HepG2 (cell line): Measurements from ENCODE around the gene TAS2R40.

Experiments used
- KLF9 ChIP-seq: IDR thresholded peaks from 2 replicates; pipeline ENCODE4 v1.6.1; 2016; ENCODE audit warnings: low read depth
- POLR2A ChIP-seq, 2 experiments: IDR thresholded peaks; 2 replicates each; pipeline ENCODE4 v1.6.1; 2011; ENCODE audit warnings: low read depth in 2 of 2, low read length in 2 of 2, mild to moderate bottlenecking in 1 of 2, moderate library complexity in 1 of 2; ENCODE audit not compliant: insufficient read depth in 1 of 2
- RAD21 ChIP-seq: fragments of 450-650 bp; formaldehyde crosslinking; IDR thresholded peaks from 2 replicates; pipeline ENCODE4 v1.5.0; 2020; ENCODE audit warnings: mild to moderate bottlenecking
- REPIN1 ChIP-seq: sonication (generic); formaldehyde crosslinking; IDR thresholded peaks from 2 replicates; pipeline ENCODE4 v1.8.0; 2022; ENCODE audit warnings: missing genetic modification reagents, low read depth, mild to moderate bottlenecking, borderline replicate concordance
- TF ChIP-seq, protein P1 (sequence below): sonication (generic); formaldehyde crosslinking; IDR thresholded peaks from 2 replicates; pipeline ENCODE4 v1.5.0; 2020; ENCODE audit warnings: mild to moderate bottlenecking, missing genetic modification reagents, moderate library complexity
- TF ChIP-seq, protein P2 (sequence below): IDR thresholded peaks from 2 replicates; pipeline ENCODE4 v1.4.0; 2020; ENCODE audit warnings: mild to moderate bottlenecking, missing genetic modification reagents

DNA sequence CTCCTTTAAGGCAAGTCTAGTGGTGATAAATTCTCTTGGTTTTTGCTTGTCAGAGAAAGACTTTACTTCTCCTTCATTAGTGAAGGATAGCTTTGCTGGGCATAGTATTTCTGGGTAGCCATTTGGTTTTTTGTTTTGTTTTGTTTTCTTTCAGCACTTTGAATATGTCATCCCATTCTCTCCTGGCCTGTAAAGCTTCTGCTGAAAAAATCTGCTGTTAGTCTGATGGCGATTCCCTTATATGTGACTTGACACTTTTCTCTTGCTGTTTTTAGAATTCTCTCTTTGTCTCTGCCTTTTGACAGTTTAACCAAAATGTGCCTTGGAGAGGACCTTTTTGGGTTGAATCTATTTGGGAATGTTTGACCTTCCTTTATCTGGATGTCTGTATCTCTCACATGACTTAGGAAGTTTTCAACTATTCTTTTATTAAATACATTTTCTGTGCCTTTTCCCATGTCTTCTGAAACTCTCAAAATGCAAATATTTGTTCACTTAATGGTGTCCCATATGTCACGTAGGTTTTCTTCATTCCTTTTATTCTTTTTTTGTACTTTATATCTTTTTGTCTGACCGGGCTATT, 14.7 kb downstream of the TAS2R40 start:
- TF ChIP-seq REPIN1 (CRISPR knock-in tag) (no peak), POLR2A (IDR thresholded peaks at IDR 0.05; ENCODE audit: insufficient read depth in 1 of 2, low read depth in 2 of 2, low read length in 2 of 2) (no peak), KLF9 (CRISPR knock-in tag) (no peak), RAD21 (CRISPR knock-in tag) (no peak)
- TF ChIP-seq, protein P1, sequence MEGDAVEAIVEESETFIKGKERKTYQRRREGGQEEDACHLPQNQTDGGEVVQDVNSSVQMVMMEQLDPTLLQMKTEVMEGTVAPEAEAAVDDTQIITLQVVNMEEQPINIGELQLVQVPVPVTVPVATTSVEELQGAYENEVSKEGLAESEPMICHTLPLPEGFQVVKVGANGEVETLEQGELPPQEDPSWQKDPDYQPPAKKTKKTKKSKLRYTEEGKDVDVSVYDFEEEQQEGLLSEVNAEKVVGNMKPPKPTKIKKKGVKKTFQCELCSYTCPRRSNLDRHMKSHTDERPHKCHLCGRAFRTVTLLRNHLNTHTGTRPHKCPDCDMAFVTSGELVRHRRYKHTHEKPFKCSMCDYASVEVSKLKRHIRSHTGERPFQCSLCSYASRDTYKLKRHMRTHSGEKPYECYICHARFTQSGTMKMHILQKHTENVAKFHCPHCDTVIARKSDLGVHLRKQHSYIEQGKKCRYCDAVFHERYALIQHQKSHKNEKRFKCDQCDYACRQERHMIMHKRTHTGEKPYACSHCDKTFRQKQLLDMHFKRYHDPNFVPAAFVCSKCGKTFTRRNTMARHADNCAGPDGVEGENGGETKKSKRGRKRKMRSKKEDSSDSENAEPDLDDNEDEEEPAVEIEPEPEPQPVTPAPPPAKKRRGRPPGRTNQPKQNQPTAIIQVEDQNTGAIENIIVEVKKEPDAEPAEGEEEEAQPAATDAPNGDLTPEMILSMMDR (CRISPR knock-in tag), result no peak
- TF ChIP-seq, protein P2, sequence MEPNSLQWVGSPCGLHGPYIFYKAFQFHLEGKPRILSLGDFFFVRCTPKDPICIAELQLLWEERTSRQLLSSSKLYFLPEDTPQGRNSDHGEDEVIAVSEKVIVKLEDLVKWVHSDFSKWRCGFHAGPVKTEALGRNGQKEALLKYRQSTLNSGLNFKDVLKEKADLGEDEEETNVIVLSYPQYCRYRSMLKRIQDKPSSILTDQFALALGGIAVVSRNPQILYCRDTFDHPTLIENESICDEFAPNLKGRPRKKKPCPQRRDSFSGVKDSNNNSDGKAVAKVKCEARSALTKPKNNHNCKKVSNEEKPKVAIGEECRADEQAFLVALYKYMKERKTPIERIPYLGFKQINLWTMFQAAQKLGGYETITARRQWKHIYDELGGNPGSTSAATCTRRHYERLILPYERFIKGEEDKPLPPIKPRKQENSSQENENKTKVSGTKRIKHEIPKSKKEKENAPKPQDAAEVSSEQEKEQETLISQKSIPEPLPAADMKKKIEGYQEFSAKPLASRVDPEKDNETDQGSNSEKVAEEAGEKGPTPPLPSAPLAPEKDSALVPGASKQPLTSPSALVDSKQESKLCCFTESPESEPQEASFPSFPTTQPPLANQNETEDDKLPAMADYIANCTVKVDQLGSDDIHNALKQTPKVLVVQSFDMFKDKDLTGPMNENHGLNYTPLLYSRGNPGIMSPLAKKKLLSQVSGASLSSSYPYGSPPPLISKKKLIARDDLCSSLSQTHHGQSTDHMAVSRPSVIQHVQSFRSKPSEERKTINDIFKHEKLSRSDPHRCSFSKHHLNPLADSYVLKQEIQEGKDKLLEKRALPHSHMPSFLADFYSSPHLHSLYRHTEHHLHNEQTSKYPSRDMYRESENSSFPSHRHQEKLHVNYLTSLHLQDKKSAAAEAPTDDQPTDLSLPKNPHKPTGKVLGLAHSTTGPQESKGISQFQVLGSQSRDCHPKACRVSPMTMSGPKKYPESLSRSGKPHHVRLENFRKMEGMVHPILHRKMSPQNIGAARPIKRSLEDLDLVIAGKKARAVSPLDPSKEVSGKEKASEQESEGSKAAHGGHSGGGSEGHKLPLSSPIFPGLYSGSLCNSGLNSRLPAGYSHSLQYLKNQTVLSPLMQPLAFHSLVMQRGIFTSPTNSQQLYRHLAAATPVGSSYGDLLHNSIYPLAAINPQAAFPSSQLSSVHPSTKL (CRISPR knock-in tag), result no peak
